Heart left ventricle (tissue), 13 donors: ENCODE results near the gene TRAPPC12.

Experiments
- POLR2A ChIP-seq, 2 donors: fragments of 450-650 bp; IDR thresholded peaks; one replicate each; pipeline ENCODE4 v1.6.1; 2017; ENCODE audit warnings: antibody characterized with exemption in 2 of 2, mild to moderate bottlenecking in 2 of 2, moderate library complexity in 2 of 2
- TF ChIP-seq, protein P1 (sequence below), 12 donors: fragments of 200-600 bp; sonication (generic) in 4 of 12; IDR thresholded peaks; one replicate each; pipeline versions ENCODE4 v1.5.0 to v1.8.0; 2018 to 2022; ENCODE audit warnings: antibody characterized with exemption in 12 of 12, mild to moderate bottlenecking in 5 of 12
- donor health status: ischemic (EF 13 %, LVEDD 7.1; RV severe dilation, severe dysfunction).
- donor health status: DM: no; HTN: yes; CAD: no.
- donor health status: DM: no; HTN: no; CAD: no.
- donor health status: ischemic (EF 25% LVEDD 6.9; RV normal size, moderate dysfunction).
- donor health status: ischemic (EF 25% LVEDD 5.7; RV mildly dilated, moderate dysfunction).
- donor health status: ischemic (EF 35%, LVEDD 5.7; RV mildly dilated, moderate dysfunction).
- donor health status: nonischemic (EF 11% LVEDD 7.7; RV severe dilation, severe dysfunction).
- donor health status: DM: yes; HTN: yes; CAD: no.
- donor health status: PGD.
- donor health status: ischemic (EF 29% LVEDD 5.4; RV normal size, mild dysfunction).
- donor health status: nonischemic (EF 23%, LVEDD 6.1; RV moderate dilation, normal function).

DNA sequence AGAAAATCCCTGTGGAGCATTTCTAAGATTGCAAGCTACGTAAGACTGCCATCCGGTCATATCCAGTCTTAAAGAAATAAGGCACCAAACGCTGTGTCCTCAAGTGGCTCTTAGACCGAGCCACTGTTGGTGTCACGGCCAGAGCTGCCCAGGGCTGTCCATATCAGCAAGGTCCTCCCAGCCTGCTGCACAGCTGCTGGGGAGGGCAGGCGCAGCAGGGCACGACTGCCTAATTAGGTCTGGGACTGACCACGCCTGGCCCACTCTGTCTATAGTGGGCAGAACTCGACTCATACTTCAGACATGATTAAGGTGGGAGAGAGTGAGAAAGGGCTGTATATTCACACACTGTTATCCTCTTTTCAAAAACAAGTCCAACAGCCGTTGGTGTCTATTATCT lies 41.2 kb upstream of the TRAPPC12 start:
- TF ChIP-seq, protein P1, sequence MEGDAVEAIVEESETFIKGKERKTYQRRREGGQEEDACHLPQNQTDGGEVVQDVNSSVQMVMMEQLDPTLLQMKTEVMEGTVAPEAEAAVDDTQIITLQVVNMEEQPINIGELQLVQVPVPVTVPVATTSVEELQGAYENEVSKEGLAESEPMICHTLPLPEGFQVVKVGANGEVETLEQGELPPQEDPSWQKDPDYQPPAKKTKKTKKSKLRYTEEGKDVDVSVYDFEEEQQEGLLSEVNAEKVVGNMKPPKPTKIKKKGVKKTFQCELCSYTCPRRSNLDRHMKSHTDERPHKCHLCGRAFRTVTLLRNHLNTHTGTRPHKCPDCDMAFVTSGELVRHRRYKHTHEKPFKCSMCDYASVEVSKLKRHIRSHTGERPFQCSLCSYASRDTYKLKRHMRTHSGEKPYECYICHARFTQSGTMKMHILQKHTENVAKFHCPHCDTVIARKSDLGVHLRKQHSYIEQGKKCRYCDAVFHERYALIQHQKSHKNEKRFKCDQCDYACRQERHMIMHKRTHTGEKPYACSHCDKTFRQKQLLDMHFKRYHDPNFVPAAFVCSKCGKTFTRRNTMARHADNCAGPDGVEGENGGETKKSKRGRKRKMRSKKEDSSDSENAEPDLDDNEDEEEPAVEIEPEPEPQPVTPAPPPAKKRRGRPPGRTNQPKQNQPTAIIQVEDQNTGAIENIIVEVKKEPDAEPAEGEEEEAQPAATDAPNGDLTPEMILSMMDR (IDR thresholded peaks at IDR 0.05), result no peak
- TF ChIP-seq POLR2A (IDR thresholded peaks at IDR 0.05), result no peak
